T-helper 22 cell (primary cell): ENCODE data around the gene TRERF1.

ENCODE experiments used
- DNase-seq: peaks from one replicate; pipeline ENCODE4 v3.0.0-alpha.2; 2020; ENCODE audit warnings: low read depth

Gene TRERF1

DNA sequence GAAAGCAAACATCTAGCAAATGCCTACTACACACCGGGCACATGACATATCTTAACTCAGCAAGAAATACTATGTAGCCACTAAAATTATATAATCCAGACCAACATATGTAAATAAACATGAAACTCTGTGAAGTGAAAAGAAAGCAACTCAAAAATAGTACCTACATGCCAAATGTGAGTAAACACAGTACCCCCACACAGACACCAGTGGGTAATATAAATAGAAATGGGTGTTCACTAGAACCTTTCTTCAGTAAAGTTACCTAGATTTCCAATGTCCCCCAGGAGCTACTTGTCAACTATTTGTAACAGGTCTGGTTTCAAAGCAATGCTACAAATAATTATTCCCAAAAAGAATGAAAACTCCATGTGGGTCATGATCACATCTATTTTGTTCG is 25.5 kb downstream of the TRERF1 start:
- DNase-seq: no peak

- no peak for DNase-seq
Observed at GRCh38 chr6:42424906-42425474, 26.7 kb downstream of the TRERF1 start.

- no peak for DNase-seq
Observed at GRCh38 chr6:42423244-42423643, 28.5 kb downstream of the TRERF1 start.

GRCh38 chr6:42420741-42421140 is 31.0 kb downstream of the TRERF1 start:
- DNase-seq: no peak

GRCh38 chr6:42419490-42420280 is 32.0 kb downstream of the TRERF1 start:
- DNase-seq: no peak

- DNase-seq: no peak
Observed at GRCh38 chr6:42418724-42419123, 33.0 kb downstream of the TRERF1 start.

- peak; percentile 44 for DNase-seq
Observed at GRCh38 chr6:42417641-42418112, 34.0 kb downstream of the TRERF1 start.

DNA sequence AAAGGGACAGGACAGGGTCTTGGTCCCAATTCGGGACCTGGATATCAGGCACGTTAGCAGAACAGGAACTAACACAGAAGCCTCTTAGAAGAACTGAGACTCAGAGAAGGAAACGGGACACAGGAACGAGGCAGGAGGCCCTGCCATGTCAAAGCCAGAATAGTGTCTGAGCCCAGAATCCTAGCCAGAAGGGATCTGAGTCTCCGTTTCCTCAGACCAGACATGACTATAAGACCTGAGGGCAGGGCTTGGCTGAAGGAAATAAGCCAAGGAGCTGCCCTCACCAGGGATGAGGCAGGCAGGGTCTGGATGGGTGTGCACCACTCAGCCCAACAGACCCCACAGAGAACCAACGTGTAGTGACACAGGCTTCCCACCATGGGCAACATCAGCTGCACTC is 40.3 kb downstream of the TRERF1 start:
- no peak for DNase-seq

GRCh38 chr6:42410861-42411260 is 40.9 kb downstream of the TRERF1 start:
- DNase-seq: no peak

- DNase-seq: no peak
Observed at GRCh38 chr6:42409581-42409980, 42.1 kb downstream of the TRERF1 start.

- no peak for DNase-seq
Observed at GRCh38 chr6:42407379-42407778, 44.3 kb downstream of the TRERF1 start.

GRCh38 chr6:42406306-42407280 is 45.1 kb downstream of the TRERF1 start:
- DNase-seq: no peak

GRCh38 chr6:42405021-42405420 is 46.7 kb downstream of the TRERF1 start:
- DNase-seq: no peak

- no peak for DNase-seq
Observed at GRCh38 chr6:42404484-42404883, 47.2 kb downstream of the TRERF1 start.

DNA sequence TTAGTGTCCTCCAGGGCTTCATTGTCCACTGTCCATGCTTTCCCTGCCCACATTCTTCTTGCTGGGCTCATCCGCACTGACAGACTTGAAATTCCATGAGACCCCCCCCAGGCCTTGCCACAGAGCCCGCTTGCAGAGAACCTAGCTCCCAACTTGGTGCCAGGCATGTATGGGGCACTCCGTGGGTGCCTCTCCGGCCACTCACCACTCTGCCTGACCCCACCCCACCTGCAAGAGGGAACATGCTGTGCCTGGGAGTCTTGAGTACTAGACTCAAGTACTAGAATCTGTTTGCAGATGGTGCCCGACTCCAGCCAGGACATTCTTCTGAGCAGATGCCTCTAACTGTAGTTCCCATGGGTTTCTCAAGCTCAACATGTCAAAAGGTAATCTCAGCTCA is 47.9 kb downstream of the TRERF1 start:
- no peak for DNase-seq

GRCh38 chr6:42403421-42403820 is 48.3 kb downstream of the TRERF1 start:
- no peak for DNase-seq

GRCh38 chr6:42402184-42402583 is 49.5 kb downstream of the TRERF1 start:
- DNase-seq: peak; percentile 51

DNA sequence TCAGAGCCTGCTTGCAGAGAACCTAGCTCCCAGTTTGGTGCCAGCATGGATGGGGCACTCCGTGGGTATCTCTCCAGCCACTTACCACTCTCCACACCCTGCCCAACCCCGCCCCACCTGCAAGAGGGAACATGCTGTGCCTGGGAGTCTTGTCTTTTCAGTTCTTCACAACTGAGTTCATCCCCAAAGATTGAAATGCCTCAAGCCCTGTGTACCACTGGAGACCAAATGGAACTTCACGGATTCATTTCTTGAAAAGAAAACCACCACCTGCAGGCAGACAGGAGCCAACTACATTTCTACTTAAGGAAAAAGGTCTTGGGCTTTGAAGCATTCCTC is 50.1 kb downstream of the TRERF1 start:
- DNase-seq: no peak

GRCh38 chr6:42400886-42401612 is 50.7 kb downstream of the TRERF1 start:
- no peak for DNase-seq

- DNase-seq: no peak
Observed at GRCh38 chr6:42400061-42400760, 51.5 kb downstream of the TRERF1 start.

GRCh38 chr6:42396720-42397119 is 55.0 kb downstream of the TRERF1 start:
- DNase-seq: no peak
